ENCODE results near the gene TACR1. TPM values are rescaled to one million over a fixed set of nuclear protein-coding genes. Genes with fewer than 3 reads are reported as not detected.

TACR1 gene
- total RNA-seq, 2 donors from 2014 or later, result 0.07 to 0.16 TPM

GRCh38 chr2:75002007-75002406, 197.3 kb downstream of the TACR1 start:
- Histone ChIP-seq H3K4me1 (no peaks in the 10 kb centered on the region), H3K27ac (no peak overlapping the region), H3K27me3 (no peaks in the 10 kb centered on the region), H3K4me3 (no peak overlapping the region), H3K36me3 (no peaks in the 10 kb centered on the region), H3K9me3 (peaks cover 0 to 7% of the 10 kb centered on the region in 2 donors)
- no peak for TF ChIP-seq CTCF (IDR thresholded peaks at IDR 0.05)
- no peak for DNase-seq (ENCODE audit: low spot score)

GRCh38 chr2:74999468-74999867, 199.9 kb downstream of the TACR1 start:
- no peak for TF ChIP-seq CTCF (IDR thresholded peaks at IDR 0.05)
- H3K4me1 ChIP-seq, result no peaks in the 10 kb centered on the region
- no peak overlapping the region for H3K4me3 ChIP-seq
- no peak overlapping the region for H3K27ac ChIP-seq
- H3K36me3 ChIP-seq, result no peaks in the 10 kb centered on the region
- no peaks in the 10 kb centered on the region for H3K27me3 ChIP-seq
- peaks cover 0 to 7% of the 10 kb centered on the region in 2 donors for H3K9me3 ChIP-seq
- DNase-seq (ENCODE audit: low spot score), result no peak

Small RNAs within 50 kb of the gene (microRNA-seq; reads per million reads assigned to microRNA genes)
- 0.71 to 2.1 reads per million in 2 donors for gene MIR5000 (ENCODE audit: borderline number of aligned reads in 2 of 2, borderline replicate concordance in 1 of 2)

Other genes with a start within 250 kb of the TACR1 start
- gene POLE4, start 240.9 kb downstream of the TACR1 start, total RNA-seq, result 10 to 100 TPM; 15.1 to 19.8 TPM